CD4-positive, alpha-beta T cell treated with Interleukin-12 subunit alpha and Interleukin-12 subunit beta, for 1 hour (primary cell): ENCODE measurements around the gene NME8.

ENCODE experiments used
- DNase-seq: peaks from one replicate; pipeline ENCODE4 v3.0.0-alpha.2; 2020

NME8 gene

GRCh38 chr7:37901236-37901827 lies 52.9 kb downstream of the NME8 start:
- DNase-seq = no peak

- no peak for DNase-seq
Measured at GRCh38 chr7:37901890-37902524, 53.6 kb downstream of the NME8 start.

- DNase-seq = no peak
Measured at GRCh38 chr7:37908221-37908788, 59.9 kb downstream of the NME8 start.

GRCh38 chr7:37912756-37913155 lies 64.4 kb downstream of the NME8 start:
- no peak for DNase-seq

- no peak for DNase-seq
Measured at GRCh38 chr7:37915438-37915837, 67.0 kb downstream of the NME8 start.

GRCh38 chr7:37916017-37916672 lies 67.7 kb downstream of the NME8 start:
- DNase-seq = no peak

GRCh38 chr7:37916673-37917660 lies 68.6 kb downstream of the NME8 start, which contains the start of gene SFRP4:
Gene SFRP4, minus strand, starts transcription at chr7:37916817. Its CDS starts 280 bp downstream, at chr7:37916537.
- DNase-seq = peak; percentile 6

GRCh38 chr7:37918526-37918925 lies 70.1 kb downstream of the NME8 start:
- no peak for DNase-seq

- peak; percentile 28 for DNase-seq
Measured at GRCh38 chr7:37920305-37920848, 72.0 kb downstream of the NME8 start, which contains the start of gene EPDR1. Gene EPDR1, plus strand, starts transcription at chr7:37920640. Its CDS starts 300 bp downstream, at chr7:37920940.

- DNase-seq = no peak
Measured at GRCh38 chr7:37920849-37921805, 72.7 kb downstream of the NME8 start.

GRCh38 chr7:37921876-37922275 lies 73.5 kb downstream of the NME8 start:
- DNase-seq = no peak

GRCh38 chr7:37923996-37924395 lies 75.6 kb downstream of the NME8 start:
- no peak for DNase-seq

GRCh38 chr7:37924491-37925041 lies 76.2 kb downstream of the NME8 start:
- DNase-seq = no peak

- no peak for DNase-seq
Measured at GRCh38 chr7:37925620-37926019, 77.2 kb downstream of the NME8 start.

- DNase-seq = no peak
Measured at GRCh38 chr7:37927773-37928444, 79.5 kb downstream of the NME8 start.

GRCh38 chr7:37928878-37929277 lies 80.5 kb downstream of the NME8 start:
- DNase-seq = no peak

- DNase-seq = no peak
Measured at GRCh38 chr7:37930226-37930948, 82.0 kb downstream of the NME8 start.

- DNase-seq = no peak
Measured at GRCh38 chr7:37932543-37932942, 84.1 kb downstream of the NME8 start.

- no peak for DNase-seq
Measured at GRCh38 chr7:37933018-37933566, 84.7 kb downstream of the NME8 start.
